Stomach (tissue), 4 donors: ENCODE measurements around the gene AMELX.

Experiments
- CTCF ChIP-seq, 7 experiments: fragments of 450-650 bp in 4 of 7; fragments of 200-600 bp in 3 of 7; sonication (generic) in 3 of 7; IDR thresholded peaks; one replicate each; pipeline ENCODE4 v1.5.1; 2016 to 2019; ENCODE audit warnings: antibody characterized with exemption in 7 of 7, control low read depth in 2 of 7, mild to moderate bottlenecking in 1 of 7
- EP300 ChIP-seq: sonication (generic); formaldehyde crosslinking; IDR thresholded peaks from one replicate; pipeline ENCODE4 v1.6.1; 2017; ENCODE audit warnings: antibody characterized with exemption
- POLR2A ChIP-seq, 4 donors: fragments of 450-650 bp; IDR thresholded peaks; one replicate each; pipeline ENCODE4 v1.6.1; 2016; ENCODE audit warnings: antibody characterized with exemption in 4 of 4, control low read depth in 2 of 4, mild to moderate bottlenecking in 1 of 4, moderate library complexity in 1 of 4
- POLR2AphosphoS5 ChIP-seq, 3 donors: sonication (generic); formaldehyde crosslinking; IDR thresholded peaks; one replicate each; pipeline ENCODE4 v1.6.1; 2016; ENCODE audit warnings: antibody characterized with exemption in 3 of 3

DNA sequence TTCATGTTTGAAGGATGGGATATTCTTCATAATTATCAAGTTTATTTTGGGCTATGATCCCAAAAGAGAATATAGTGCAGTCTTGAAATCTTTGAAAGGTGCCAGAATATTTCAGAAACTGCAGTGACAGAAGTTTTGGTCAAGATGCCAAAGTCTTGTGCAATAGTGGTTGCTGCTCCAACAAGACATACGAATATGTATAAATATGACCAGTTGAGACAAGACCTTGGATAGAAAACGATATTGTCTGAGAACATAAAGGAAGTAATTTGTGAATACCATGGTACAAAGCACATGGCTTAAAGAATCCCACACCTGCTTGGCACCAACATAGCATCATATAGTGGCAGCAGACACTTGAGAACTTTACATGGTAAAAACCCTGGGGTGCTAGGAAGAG lies 48.6 kb upstream of the AMELX start:
- TF ChIP-seq CTCF (IDR thresholded peaks at IDR 0.05) (no peak), POLR2A (IDR thresholded peaks at IDR 0.05) (no peak), EP300 (no peak), POLR2AphosphoS5 (IDR thresholded peaks at IDR 0.05) (no peak)
